AG09309 (cell line): ENCODE data around the gene CDH12.

ENCODE experiments used
- DNase-seq: peaks from one replicate; pipeline ENCODE4 v3.0.0-alpha.2; 2010; ENCODE audit warnings: low read depth
- H3K4me3 ChIP-seq: 2 replicates; pipeline ENCODE4 v1.5.1; 2011; ENCODE audit warnings: mild to moderate bottlenecking, low read depth, low read length, moderate library complexity; ENCODE audit not compliant: control insufficient read depth
- TF ChIP-seq, protein P1 (sequence below): IDR thresholded peaks from 2 replicates; pipeline ENCODE4 v1.5.1; 2011; ENCODE audit warnings: mild to moderate bottlenecking, low read depth, low read length, inconsistent platforms; ENCODE audit not compliant: insufficient read depth, control insufficient read depth; ENCODE audit errors: missing control alignments

CDH12 gene

DNA sequence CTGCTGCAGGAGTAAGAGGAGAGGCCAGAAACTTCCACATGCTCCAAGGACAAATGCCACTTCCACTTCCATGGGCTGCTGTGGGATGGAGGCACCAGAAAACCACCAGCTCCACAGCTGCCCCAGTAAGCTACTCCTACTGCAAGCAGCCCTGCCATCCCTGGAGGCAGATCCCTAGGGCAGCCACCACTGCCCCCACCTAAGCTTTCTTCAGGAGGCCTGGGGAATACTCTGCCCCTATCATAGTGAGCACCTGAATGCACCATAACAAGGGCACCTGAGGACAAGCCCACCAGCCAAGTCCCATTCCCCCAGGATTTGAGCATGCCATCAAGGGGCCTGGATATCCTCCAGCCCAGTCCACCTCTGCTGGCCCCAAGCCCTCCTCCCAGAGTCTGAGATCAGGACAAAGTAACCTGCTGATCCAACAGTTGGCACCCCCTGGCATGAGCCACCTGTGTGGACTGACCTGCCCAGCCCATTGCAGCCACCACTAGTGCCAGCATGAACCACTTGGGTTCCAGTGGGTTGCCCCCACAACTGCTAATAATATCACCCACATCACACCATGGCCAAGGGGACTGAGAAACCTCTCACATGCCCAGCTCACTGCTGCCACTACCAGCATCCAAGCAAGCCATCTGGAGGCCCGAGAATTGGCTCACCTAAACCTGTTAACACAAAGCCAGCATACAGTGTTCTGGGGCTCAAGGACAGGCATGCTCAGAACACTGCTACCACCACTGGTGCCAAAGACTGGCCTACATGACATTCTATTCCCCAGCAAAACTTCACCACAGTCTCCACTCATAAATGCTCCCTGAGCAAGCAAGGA lies 480.1 kb downstream of the CDH12 start:
- no peak for DNase-seq
- TF ChIP-seq, protein P1, sequence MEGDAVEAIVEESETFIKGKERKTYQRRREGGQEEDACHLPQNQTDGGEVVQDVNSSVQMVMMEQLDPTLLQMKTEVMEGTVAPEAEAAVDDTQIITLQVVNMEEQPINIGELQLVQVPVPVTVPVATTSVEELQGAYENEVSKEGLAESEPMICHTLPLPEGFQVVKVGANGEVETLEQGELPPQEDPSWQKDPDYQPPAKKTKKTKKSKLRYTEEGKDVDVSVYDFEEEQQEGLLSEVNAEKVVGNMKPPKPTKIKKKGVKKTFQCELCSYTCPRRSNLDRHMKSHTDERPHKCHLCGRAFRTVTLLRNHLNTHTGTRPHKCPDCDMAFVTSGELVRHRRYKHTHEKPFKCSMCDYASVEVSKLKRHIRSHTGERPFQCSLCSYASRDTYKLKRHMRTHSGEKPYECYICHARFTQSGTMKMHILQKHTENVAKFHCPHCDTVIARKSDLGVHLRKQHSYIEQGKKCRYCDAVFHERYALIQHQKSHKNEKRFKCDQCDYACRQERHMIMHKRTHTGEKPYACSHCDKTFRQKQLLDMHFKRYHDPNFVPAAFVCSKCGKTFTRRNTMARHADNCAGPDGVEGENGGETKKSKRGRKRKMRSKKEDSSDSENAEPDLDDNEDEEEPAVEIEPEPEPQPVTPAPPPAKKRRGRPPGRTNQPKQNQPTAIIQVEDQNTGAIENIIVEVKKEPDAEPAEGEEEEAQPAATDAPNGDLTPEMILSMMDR = no peak

DNA sequence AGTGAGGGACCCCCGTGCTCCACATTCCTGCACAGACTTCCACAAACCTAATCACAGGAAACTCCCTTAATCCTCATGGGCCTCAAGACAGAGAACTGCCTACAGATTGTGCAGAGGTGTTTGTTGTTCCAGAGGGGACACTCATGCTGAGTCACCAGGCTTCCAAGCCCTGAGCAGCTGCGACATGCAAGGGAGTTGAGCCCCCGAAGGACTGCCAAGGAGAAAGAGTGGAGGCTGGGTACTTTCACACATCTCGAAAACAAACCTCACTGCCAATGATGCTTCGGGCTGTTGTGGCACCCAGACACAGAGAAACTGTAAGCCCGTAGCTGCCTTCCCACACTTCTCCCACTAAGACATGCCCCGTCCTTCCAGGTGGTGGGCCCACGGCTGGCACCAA lies 480.8 kb downstream of the CDH12 start:
- H3K4me3 ChIP-seq = no peak overlapping the region
- no peak for DNase-seq
- TF ChIP-seq, protein P1 = no peak

More for the DNA sequence above, 480.1 kb downstream of the CDH12 start:
- H3K4me3 ChIP-seq = no peak overlapping the region

DNA sequence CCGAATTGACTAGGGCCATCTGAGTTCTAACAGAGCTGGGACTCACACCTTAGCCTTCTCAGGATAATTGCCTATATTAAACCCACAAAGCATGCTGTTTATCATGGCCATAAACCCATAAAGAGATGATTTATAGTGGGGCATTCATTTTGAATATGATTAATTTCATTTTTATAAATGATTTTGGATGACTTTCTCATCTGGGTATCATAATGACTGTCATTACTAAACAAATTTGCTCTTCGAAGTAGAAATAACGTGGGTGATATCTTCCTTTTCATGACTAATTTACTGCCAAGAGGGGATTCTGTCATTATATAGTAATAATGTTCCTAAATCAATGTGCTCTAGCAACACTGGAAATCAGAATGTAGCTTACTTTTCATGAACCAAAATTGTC lies 498.2 kb downstream of the CDH12 start:
- H3K4me3 ChIP-seq = no peak overlapping the region
- TF ChIP-seq, protein P1 = no peak
- no peak for DNase-seq

DNA sequence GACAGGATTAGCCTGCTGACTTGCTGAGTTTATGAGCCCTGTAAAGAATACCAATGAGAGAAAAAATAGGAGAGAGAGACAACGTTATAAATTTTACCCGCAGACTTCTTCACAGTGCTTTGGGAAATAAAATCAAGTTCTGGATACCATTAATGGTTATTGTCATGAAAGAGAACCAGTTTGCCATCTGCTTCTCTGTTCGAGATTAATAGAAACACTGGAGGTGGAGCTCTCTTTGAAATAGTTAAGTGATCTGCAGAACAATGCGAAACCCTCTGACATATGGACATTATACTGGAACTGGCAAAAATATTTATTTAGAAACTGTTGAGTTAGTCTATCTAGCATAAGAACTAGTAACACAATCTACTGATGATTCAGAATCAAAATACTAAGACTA lies 500.7 kb downstream of the CDH12 start:
- TF ChIP-seq, protein P1 = no peak
- DNase-seq = no peak
- no peak overlapping the region for H3K4me3 ChIP-seq

DNA sequence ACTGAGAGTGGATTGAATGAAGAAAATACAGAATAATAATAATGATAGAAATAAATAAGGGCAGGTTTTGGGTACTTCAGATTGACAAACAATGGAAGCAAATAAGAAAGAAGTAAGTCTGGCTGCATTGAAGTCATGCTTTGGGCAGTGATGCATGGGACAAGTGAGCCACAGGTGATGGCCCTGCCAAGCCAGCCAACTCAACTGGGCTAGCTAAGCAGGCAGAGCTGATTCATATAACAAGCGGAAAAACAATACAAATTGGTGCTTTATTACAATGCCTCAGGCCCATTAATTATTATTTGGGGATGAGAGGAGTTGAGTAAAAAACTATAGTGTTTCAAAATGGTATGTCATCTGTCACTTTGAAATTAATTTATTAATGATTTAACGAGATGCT lies 502.0 kb downstream of the CDH12 start:
- TF ChIP-seq, protein P1 = no peak

DNA sequence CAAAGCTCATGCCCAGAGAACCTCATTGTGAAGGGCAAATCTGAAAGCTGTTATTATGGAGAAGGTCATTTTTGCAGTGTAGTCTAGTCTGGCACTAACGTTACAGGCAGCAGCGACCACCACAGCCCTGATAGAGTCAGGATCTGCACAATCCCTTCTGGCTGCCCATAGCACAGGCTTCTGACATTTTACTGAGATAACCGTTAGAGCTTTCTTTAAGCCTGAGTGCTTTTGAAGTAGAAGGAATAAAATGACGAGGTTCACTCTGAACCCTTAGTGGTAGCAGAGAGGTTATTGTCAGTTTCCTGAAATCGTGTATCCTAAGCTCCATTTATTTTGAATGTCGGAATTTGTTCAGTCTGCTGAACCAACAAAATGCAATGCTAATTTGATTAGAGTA lies 505.1 kb downstream of the CDH12 start:
- TF ChIP-seq, protein P1 = no peak
- no peak for DNase-seq
- H3K4me3 ChIP-seq = no peak overlapping the region

More for the DNA sequence above, 502.0 kb downstream of the CDH12 start:
- no peak overlapping the region for H3K4me3 ChIP-seq
- DNase-seq = no peak
